Measurements from ENCODE around the gene PTPRQ.
A peak's percentile ranks its signal among the peaks of the same experiment; 100 is the strongest.

Gene PTPRQ

GRCh38 chr12:80698847-80699542, 255.0 kb downstream of the PTPRQ start:
- Mint-ChIP-seq H3K36me3 (ENCODE audit: low read depth) (no peaks in the 10 kb centered on the region), H3K4me3 (no peak overlapping the region), H3K27ac (no peak overlapping the region), H3K9me3 (no peaks in the 10 kb centered on the region), H3K4me1 (ENCODE audit: low read depth) (peaks cover 3% of the 10 kb centered on the region), H3K27me3 (ENCODE audit: low read depth) (peaks cover 3% of the 10 kb centered on the region)
- no peak for DNase-seq (ENCODE audit: low spot score)

DNA sequence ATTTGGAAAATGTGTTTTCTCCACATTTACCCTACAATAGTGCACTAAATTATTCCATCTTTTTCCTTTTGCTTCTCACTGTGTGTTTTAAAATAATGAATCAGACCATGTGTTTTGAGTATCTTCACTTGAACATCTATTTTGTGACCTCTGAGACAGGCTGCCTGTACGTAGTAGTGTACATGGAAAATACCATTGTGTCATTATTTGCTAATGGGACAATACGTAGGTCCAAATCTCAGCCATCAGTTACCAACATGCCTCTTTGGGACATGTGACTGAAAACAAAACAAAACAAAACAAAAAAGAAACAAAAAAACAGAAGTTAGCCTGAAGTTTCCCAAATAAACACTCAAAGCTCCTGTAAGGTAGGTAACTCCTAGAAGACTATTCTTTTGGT, 256.3 kb downstream of the PTPRQ start:
- no peaks in the 10 kb centered on the region for H3K36me3 Mint-ChIP-seq (ENCODE audit: low read depth)
- no peak overlapping the region for H3K4me3 Mint-ChIP-seq
- H3K4me1 Mint-ChIP-seq (ENCODE audit: low read depth): peaks cover 3% of the 10 kb centered on the region
- H3K27ac Mint-ChIP-seq: no peak overlapping the region
- no peaks in the 10 kb centered on the region for H3K9me3 Mint-ChIP-seq
- peaks cover 3% of the 10 kb centered on the region for H3K27me3 Mint-ChIP-seq (ENCODE audit: low read depth)
- no peak for DNase-seq (ENCODE audit: low spot score)

- Mint-ChIP-seq H3K36me3 (ENCODE audit: low read depth) (no peaks in the 10 kb centered on the region), H3K27me3 (ENCODE audit: low read depth) (peaks cover 9% of the 10 kb centered on the region), H3K4me1 (ENCODE audit: low read depth) (peaks cover 3% of the 10 kb centered on the region), H3K4me3 (no peak overlapping the region), H3K9me3 (no peaks in the 10 kb centered on the region), H3K27ac (no peak overlapping the region)
- no peak for DNase-seq (ENCODE audit: low spot score)
Observed at GRCh38 chr12:80701388-80701787, 257.4 kb downstream of the PTPRQ start.

DNA sequence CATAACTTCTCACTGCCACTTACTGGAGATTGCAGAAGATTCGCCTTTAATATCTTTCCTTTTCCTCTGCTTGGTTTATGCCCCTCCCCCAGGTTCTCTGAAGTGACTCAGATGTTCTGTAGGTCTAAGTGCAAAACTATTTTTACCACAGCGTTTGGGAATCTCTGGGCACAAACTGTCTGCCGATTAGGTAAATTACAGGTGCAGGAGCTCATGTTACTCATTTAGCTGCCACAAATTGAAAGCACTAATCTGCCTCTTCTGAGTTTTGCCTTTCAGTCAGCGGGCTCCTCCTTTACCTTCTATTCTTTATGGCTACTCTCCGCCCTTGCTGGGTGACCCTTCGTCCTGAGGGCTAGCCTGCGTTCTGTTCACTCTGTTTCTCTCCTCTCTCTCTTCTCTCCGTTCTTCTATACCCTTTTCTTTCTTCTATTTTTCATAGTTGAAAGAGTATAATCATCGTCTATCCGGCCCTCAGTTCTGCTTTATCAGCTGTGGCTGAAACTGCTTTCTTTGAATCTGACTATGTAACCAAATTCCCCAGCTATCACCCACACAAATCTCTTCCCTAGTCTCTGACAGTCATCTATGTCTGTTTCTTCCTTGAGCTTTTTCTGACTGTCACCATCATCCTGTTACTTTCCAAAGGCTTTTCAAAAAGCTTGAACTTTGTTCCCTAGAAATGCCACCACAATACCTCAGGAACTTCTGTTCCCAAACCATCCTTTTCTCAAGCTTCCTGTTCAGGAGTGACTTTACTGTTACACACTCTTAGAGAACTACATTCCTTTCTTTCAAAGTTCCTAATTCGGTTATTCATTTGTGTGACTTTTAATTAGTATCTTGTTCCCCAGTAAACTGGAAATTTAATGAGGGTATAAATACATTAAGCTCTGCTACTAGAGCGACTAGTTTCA, 259.1 kb downstream of the PTPRQ start:
- DNase-seq (ENCODE audit: low spot score): no peak
- H3K9me3 Mint-ChIP-seq: no peaks in the 10 kb centered on the region
- H3K36me3 Mint-ChIP-seq (ENCODE audit: low read depth): no peaks in the 10 kb centered on the region
- peaks cover 26% of the 10 kb centered on the region for H3K27me3 Mint-ChIP-seq (ENCODE audit: low read depth)
- H3K4me3 Mint-ChIP-seq: no peak overlapping the region
- H3K4me1 Mint-ChIP-seq (ENCODE audit: low read depth): peaks cover 3% of the 10 kb centered on the region
- H3K27ac Mint-ChIP-seq: no peak overlapping the region

DNA sequence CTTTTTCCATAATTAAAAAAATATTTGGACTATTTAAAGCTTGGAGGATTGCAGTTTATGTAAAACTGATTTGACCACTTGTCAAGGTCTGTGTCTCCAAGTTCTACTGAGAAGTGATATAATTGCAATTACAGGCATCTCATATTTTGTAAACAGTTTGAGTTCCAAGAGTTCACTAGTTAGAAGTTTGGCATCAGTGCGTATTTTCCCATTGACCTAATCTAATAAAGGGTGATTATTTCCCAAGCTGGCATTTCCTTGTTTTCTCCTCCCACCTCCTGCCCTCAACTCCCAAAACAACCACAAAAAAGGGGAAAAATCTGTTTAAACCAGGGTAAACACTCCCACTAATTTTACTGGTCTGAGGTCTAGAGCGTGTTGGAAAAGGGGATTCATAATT, 260.4 kb downstream of the PTPRQ start:
- DNase-seq (ENCODE audit: low spot score): no peak
- H3K27ac Mint-ChIP-seq: no peak overlapping the region
- no peaks in the 10 kb centered on the region for H3K36me3 Mint-ChIP-seq (ENCODE audit: low read depth)
- peaks cover 38% of the 10 kb centered on the region for H3K27me3 Mint-ChIP-seq (ENCODE audit: low read depth)
- no peak overlapping the region for H3K4me3 Mint-ChIP-seq
- no peaks in the 10 kb centered on the region for H3K9me3 Mint-ChIP-seq
- H3K4me1 Mint-ChIP-seq (ENCODE audit: low read depth): peaks cover 4% of the 10 kb centered on the region

GRCh38 chr12:80707126-80707829, 263.2 kb downstream of the PTPRQ start, which contains the start of gene MYF6:
Gene MYF6, plus strand, starts transcription at chr12:80707634. Its CDS starts 86 bp downstream, at chr12:80707720.
- Mint-ChIP-seq H3K9me3 (no peaks in the 10 kb centered on the region), H3K4me3 (no peak within 1 kb of the TSS), H3K4me1 (ENCODE audit: low read depth) (peaks cover 6% of the 10 kb centered on the region), H3K27ac (no peak within 1 kb of the TSS), H3K27me3 (ENCODE audit: low read depth) (peaks cover 53% of the 10 kb centered on the region), H3K36me3 (ENCODE audit: low read depth) (no peaks in the 10 kb centered on the region)
- DNase-seq (ENCODE audit: low spot score): no peak

DNA sequence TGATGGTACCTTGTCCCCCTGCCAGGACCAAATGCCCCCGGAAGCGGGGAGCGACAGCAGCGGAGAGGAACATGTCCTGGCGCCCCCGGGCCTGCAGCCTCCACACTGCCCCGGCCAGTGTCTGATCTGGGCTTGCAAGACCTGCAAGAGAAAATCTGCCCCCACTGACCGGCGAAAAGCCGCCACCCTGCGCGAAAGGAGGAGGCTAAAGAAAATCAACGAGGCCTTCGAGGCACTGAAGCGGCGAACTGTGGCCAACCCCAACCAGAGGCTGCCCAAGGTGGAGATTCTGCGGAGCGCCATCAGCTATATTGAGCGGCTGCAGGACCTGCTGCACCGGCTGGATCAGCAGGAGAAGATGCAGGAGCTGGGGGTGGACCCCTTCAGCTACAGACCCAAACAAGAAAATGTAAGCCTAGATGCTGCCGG, 263.8 kb downstream of the PTPRQ start:
- peaks cover 57% of the 10 kb centered on the region for H3K27me3 Mint-ChIP-seq (ENCODE audit: low read depth)
- H3K4me3 Mint-ChIP-seq: no peak overlapping the region
- DNase-seq (ENCODE audit: low spot score): no peak
- H3K27ac Mint-ChIP-seq: no peak overlapping the region
- peaks cover 6% of the 10 kb centered on the region for H3K4me1 Mint-ChIP-seq (ENCODE audit: low read depth)
- H3K36me3 Mint-ChIP-seq (ENCODE audit: low read depth): no peaks in the 10 kb centered on the region
- no peaks in the 10 kb centered on the region for H3K9me3 Mint-ChIP-seq

- no peaks in the 10 kb centered on the region for H3K9me3 Mint-ChIP-seq
- peaks cover 58% of the 10 kb centered on the region for H3K27me3 Mint-ChIP-seq (ENCODE audit: low read depth)
- H3K4me3 Mint-ChIP-seq: peak overlapping the region; percentile 15
- no peak for DNase-seq (ENCODE audit: low spot score)
- H3K27ac Mint-ChIP-seq: no peak overlapping the region
- H3K36me3 Mint-ChIP-seq (ENCODE audit: low read depth): no peaks in the 10 kb centered on the region
- H3K4me1 Mint-ChIP-seq (ENCODE audit: low read depth): peaks cover 3% of the 10 kb centered on the region
Observed at GRCh38 chr12:80708259-80708974, 264.4 kb downstream of the PTPRQ start.

DNA sequence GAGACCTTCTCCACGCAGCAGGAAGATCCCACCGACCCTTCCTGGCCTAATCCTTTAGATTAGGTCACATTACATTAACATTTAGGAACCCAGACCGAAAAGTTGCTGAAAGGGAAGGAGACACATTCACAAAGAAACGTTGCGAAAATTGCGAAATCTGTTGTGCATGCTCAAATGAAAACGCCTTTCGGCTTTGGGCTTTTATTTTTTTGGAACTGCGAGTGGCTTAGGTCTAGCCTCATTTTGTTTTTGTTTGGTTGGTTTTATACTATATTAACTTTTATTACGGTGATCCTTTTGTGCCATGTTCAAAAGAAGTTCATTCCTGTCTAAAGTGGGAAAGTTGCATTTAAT, 264.9 kb downstream of the PTPRQ start:
- Mint-ChIP-seq H3K4me3 (peak overlapping the region; percentile 15), H3K27me3 (ENCODE audit: low read depth) (peaks cover 63% of the 10 kb centered on the region)

GRCh38 chr12:80709811-80710726, 266.0 kb downstream of the PTPRQ start:
- H3K36me3 Mint-ChIP-seq (ENCODE audit: low read depth): no peaks in the 10 kb centered on the region
- no peak overlapping the region for H3K4me3 Mint-ChIP-seq
- H3K27ac Mint-ChIP-seq: no peak overlapping the region
- no peaks in the 10 kb centered on the region for H3K9me3 Mint-ChIP-seq
- H3K27me3 Mint-ChIP-seq (ENCODE audit: low read depth): peaks cover 74% of the 10 kb centered on the region
- no peak for DNase-seq (ENCODE audit: low spot score)
- peaks cover 3% of the 10 kb centered on the region for H3K4me1 Mint-ChIP-seq (ENCODE audit: low read depth)

More for the DNA sequence above, 264.9 kb downstream of the PTPRQ start:
- no peak overlapping the region for H3K27ac Mint-ChIP-seq
- peaks cover 3% of the 10 kb centered on the region for H3K4me1 Mint-ChIP-seq (ENCODE audit: low read depth)
- no peak for DNase-seq (ENCODE audit: low spot score)
- no peaks in the 10 kb centered on the region for H3K36me3 Mint-ChIP-seq (ENCODE audit: low read depth)
- H3K9me3 Mint-ChIP-seq: no peaks in the 10 kb centered on the region

GRCh38 chr12:80710727-80711449, 266.9 kb downstream of the PTPRQ start:
- Mint-ChIP-seq H3K9me3 (no peaks in the 10 kb centered on the region), H3K27me3 (ENCODE audit: low read depth) (peaks cover 78% of the 10 kb centered on the region), H3K4me3 (no peak overlapping the region), H3K36me3 (ENCODE audit: low read depth) (no peaks in the 10 kb centered on the region), H3K4me1 (ENCODE audit: low read depth) (peaks cover 3% of the 10 kb centered on the region), H3K27ac (no peak overlapping the region)
- DNase-seq (ENCODE audit: low spot score): no peak

DNA sequence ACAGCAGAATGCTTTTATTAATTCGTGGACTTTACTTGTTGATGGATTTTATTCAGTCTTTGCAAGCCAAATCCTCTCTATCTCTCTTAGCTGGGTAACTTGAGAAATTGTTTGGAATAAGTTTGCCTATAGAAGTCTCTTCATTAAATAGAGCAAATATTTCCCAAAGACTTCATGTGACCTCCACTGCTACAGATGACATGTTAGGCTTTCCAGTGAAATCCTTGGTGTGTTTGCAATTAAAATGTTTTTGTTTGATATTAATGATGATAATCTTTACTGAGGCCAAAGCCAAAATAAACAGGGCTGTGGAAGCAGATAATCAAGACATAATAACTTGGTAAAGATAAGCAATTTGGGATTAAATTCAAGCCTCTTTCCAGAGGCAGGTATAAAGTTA, 267.8 kb downstream of the PTPRQ start:
- Mint-ChIP-seq H3K27me3 (ENCODE audit: low read depth) (peaks cover 77% of the 10 kb centered on the region), H3K4me3 (no peak overlapping the region), H3K27ac (no peak overlapping the region), H3K9me3 (no peaks in the 10 kb centered on the region), H3K36me3 (ENCODE audit: low read depth) (no peaks in the 10 kb centered on the region), H3K4me1 (ENCODE audit: low read depth) (peaks cover 3% of the 10 kb centered on the region)
- no peak for DNase-seq (ENCODE audit: low spot score)
